Measurements from ENCODE around the gene ZFP92. TPM values are rescaled to one million over a fixed set of nuclear protein-coding genes. Genes with fewer than 3 reads are reported as not detected.

ZFP92 gene
- total and polyA plus RNA-seq, 2 of the 8 experiments (the other 6 are each of a cell fraction or from before 2014, with no cell fraction given): 0.14 to 0.41 TPM

DNA sequence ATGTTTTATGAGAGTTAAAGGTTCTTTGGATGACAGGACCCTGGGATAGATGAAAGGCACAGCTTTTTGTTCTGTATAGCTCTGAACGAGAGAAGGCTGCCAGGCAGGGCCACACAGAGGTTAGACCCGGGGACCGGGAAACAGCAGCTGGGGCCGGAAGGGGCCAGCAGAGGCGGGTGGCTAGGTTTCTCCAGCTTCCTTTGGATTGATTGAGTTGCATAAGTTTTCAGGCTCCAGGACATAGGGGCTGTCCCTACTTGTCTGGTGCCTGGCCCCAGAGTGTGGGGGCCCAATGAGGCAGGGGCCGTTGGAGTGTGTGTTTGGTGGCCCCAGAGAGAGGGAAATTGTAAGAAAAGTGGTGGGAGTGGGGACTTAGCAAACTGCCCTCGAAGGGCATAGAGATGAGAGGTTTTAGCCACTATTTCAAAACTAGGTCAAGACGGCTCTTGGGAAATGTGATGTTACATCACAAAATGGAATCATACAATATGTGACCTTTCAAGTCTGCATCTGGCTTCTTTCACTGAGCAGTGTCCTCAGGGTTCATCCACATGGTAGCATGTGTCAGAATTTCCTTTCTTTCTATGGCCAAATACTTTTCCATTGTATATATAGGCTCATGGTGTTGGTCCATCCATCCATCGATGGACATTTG is 3.7 kb downstream of the ZFP92 start:
- CTCF ChIA-PET (ENCODE audit: partially characterized antibody): interaction anchor here (1.4 to 1.7 kb wide), 2 partner anchors 11 to 15 kb away, joined by 3 to 4 read pairs; no protein-coding TSS in a partner anchor

More for the DNA sequence above, 3.7 kb downstream of the ZFP92 start:
- no peaks in the 10 kb centered on the region for H3K36me3 ChIP-seq (ENCODE audit: control insufficient read depth in 2 of 4, insufficient read depth in 4 of 4, low read length in 3 of 4)
- H4K91ac ChIP-seq (replicated peaks; ENCODE audit: insufficient read length, low read length): no peak overlapping the region
- no peak overlapping the region for H4K8ac ChIP-seq (ENCODE audit: extremely low read depth, insufficient read depth, low read length)
- no peak overlapping the region for H3K56ac ChIP-seq (replicated peaks; ENCODE audit: insufficient read length, low read depth, low read length)
- H4K20me1 ChIP-seq (replicated peaks in 1 of 2; ENCODE audit: control insufficient read depth in 1 of 2, insufficient read depth in 2 of 2, low read length in 2 of 2): no peaks in the 10 kb centered on the region
- H3K23ac ChIP-seq (ENCODE audit: insufficient read length): no peak overlapping the region
- POLR2A ChIA-PET (ENCODE audit: partially characterized antibody): no interaction called here
- H2BK12ac ChIP-seq (ENCODE audit: low read depth, low read length): no peak overlapping the region
- H2AFZ ChIP-seq (ENCODE audit: low read length): no peak overlapping the region
- no peak overlapping the region for H2BK120ac ChIP-seq (replicated peaks; ENCODE audit: low read depth, low read length)
- H3K27me3 ChIP-seq (replicated peaks in 1 of 4; ENCODE audit: control insufficient read depth in 3 of 4, extremely low read depth in 1 of 4, insufficient read depth in 3 of 4, low read length in 3 of 4): peaks cover 8 to 25% (median 16%) of the 10 kb centered on the region in 4 experiments
- no peak overlapping the region for H3K9ac ChIP-seq (replicated peaks in 1 of 4; ENCODE audit: extremely low read depth in 1 of 4, low read depth in 3 of 4, low read length in 3 of 4)
- H3K4me3 ChIP-seq (ENCODE audit: extremely low read depth in 1 of 4, insufficient read depth in 2 of 4, low read depth in 3 of 4, low read length in 4 of 4): no peak overlapping the region
- no peak overlapping the region for H3K27ac ChIP-seq (ENCODE audit: low read depth, low read length)
- no peaks in the 10 kb centered on the region for H3K9me3 ChIP-seq (ENCODE audit: insufficient read depth in 2 of 2, low read depth in 1 of 2, low read length in 1 of 2)
- H2AK5ac ChIP-seq (ENCODE audit: low read depth, low read length): no peak overlapping the region
- H2BK20ac ChIP-seq (ENCODE audit: low read length): no peak overlapping the region
- H3K79me1 ChIP-seq (ENCODE audit: low read depth, low read length): no peaks in the 10 kb centered on the region
- H3K79me2 ChIP-seq (ENCODE audit: control insufficient read depth in 1 of 2, insufficient read depth in 2 of 2, low read length in 2 of 2): no peaks in the 10 kb centered on the region
- H3K18ac ChIP-seq (ENCODE audit: extremely low read depth, low read length): no peak overlapping the region
- H3K23me2 ChIP-seq (ENCODE audit: low read depth, low read length): peaks cover 3% of the 10 kb centered on the region; the same call in 1 of the 2 replicates
- no peak for FAIRE-seq
- H3K4me2 ChIP-seq (ENCODE audit: insufficient read depth in 1 of 2, low read depth in 2 of 2, low read length in 2 of 2): no peak overlapping the region
- WGBS, 2 experiments (ENCODE audit: extremely low coverage in 1 of 2, insufficient coverage in 1 of 2, insufficient read length in 1 of 2, insufficient replicate concordance in 2 of 2, low coverage in 1 of 2, low lambda C conversion rate in 2 of 2, missing lambda C conversion rate in 1 of 2): 98% methylated on average over 6 of the region's 9 CpGs; no CpG with 5 or more reads in 1 of the 2 experiments
- H3K4me1 ChIP-seq (replicated peaks in 1 of 4; ENCODE audit: control insufficient read depth in 3 of 4, insufficient read depth in 4 of 4, low read length in 3 of 4): 0 out of 7 replicates have a peak, but pooled peaks cover 0 to 4% (median 1%) of the 10 kb centered on the region in 4 experiments
- no peak for DNase-seq (ENCODE audit: low read depth in 1 of 2, low spot score in 2 of 2)
- TF ChIP-seq, protein P1, sequence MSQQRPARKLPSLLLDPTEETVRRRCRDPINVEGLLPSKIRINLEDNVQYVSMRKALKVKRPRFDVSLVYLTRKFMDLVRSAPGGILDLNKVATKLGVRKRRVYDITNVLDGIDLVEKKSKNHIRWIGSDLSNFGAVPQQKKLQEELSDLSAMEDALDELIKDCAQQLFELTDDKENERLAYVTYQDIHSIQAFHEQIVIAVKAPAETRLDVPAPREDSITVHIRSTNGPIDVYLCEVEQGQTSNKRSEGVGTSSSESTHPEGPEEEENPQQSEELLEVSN (IDR thresholded peaks at IDR 0.05): no peak
- TF ChIP-seq RAD21 (IDR thresholded peaks at IDR 0.05 in 1 of 2, conservative IDR thresholded peaks at IDR 0.05 in 1 of 2; ENCODE audit: low read depth in 2 of 2, low read length in 2 of 2) (no peak), GTF2F1 (IDR thresholded peaks at IDR 0.05; ENCODE audit: borderline replicate concordance, low read depth, low read length) (no peak), RXRA (IDR thresholded peaks at IDR 0.05; ENCODE audit: insufficient read depth, low read depth, low read length) (no peak), BACH1 (IDR thresholded peaks at IDR 0.05; ENCODE audit: low read length) (no peak), FOSL1 (IDR thresholded peaks at IDR 0.05; ENCODE audit: insufficient read depth, low read depth, low read length) (no peak), SP2 (IDR thresholded peaks at IDR 0.05; ENCODE audit: low read length) (no peak), POU5F1 (IDR thresholded peaks at IDR 0.05; ENCODE audit: low read depth, low read length) (no peak), TCF12 (IDR thresholded peaks at IDR 0.05; ENCODE audit: low read depth, low read length) (no peak)
- TF ChIP-seq, protein P2, sequence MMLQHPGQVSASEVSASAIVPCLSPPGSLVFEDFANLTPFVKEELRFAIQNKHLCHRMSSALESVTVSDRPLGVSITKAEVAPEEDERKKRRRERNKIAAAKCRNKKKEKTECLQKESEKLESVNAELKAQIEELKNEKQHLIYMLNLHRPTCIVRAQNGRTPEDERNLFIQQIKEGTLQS (IDR thresholded peaks at IDR 0.05; ENCODE audit: insufficient read depth, low read depth, low read length): no peak
- H3K14ac ChIP-seq (ENCODE audit: insufficient read length): no peak overlapping the region
- H2BK5ac ChIP-seq (ENCODE audit: low read depth, low read length): no peak overlapping the region
- no peak overlapping the region for H2BK15ac ChIP-seq (ENCODE audit: low read length)
- no peak overlapping the region for H4K5ac ChIP-seq (ENCODE audit: insufficient read length, low read depth, low read length)
- no peak overlapping the region for H3K4ac ChIP-seq (replicated peaks; ENCODE audit: insufficient read length, low read depth, low read length)

Data from H1 (cell line).